Measurements from ENCODE around the gene BPHL. TPM values are rescaled to one million over a fixed set of nuclear protein-coding genes. Genes with fewer than 3 reads are reported as not detected.

BPHL gene
- total RNA-seq, 1 experiment from 2014 or later = 48.7 TPM

GRCh38 chr6:3090013-3090412, 28.5 kb upstream of the BPHL start:
- H4K91ac ChIP-seq (ENCODE audit: insufficient read length, low read depth, low read length) = no peak overlapping the region
- Mint-ChIP-seq H3K9me3 (peaks cover 66 to 67% of the 10 kb centered on the region in 2 experiments), H3K36me3 (ENCODE audit: insufficient read depth in 1 of 3, low read depth in 3 of 3) (peaks cover 68 to 69% (median 68%) of the 10 kb centered on the region in 3 experiments), H3K27ac (no peak overlapping the region), H3K4me1 (no peaks in the 10 kb centered on the region), H3K4me3 (no peak overlapping the region), H3K27me3 (ENCODE audit: low read depth) (peaks cover 6% of the 10 kb centered on the region)
- no peaks in the 10 kb centered on the region for H3K23me2 ChIP-seq (ENCODE audit: insufficient read length, low read depth, low read length, poor library complexity, severe bottlenecking)
- H3K4me1 ChIP-seq (ENCODE audit: insufficient read depth, low read length) = no peaks in the 10 kb centered on the region
- H3K18ac ChIP-seq (ENCODE audit: insufficient read length, low read depth, low read length) = no peak overlapping the region
- H2AK5ac ChIP-seq (ENCODE audit: insufficient read length, low read length) = no peak overlapping the region
- no peak overlapping the region for H2AFZ ChIP-seq (ENCODE audit: low read length)
- no peak overlapping the region for H3K14ac ChIP-seq (ENCODE audit: insufficient read depth, low read length)
- H3K4ac ChIP-seq (ENCODE audit: low read depth, low read length) = no peak overlapping the region
- no peak for TF ChIP-seq CTCF (conservative IDR thresholded peaks at IDR 0.05)
- H2BK5ac ChIP-seq (ENCODE audit: insufficient read length, low read length) = no peak overlapping the region
- H3K4me2 ChIP-seq (ENCODE audit: insufficient read depth, insufficient read length, low read length) = no peak overlapping the region
- no peak overlapping the region for H3K9ac ChIP-seq (ENCODE audit: extremely low read depth, insufficient read length, low read length)
- no peak overlapping the region for H2BK120ac ChIP-seq (ENCODE audit: low read depth, low read length, poor library complexity, severe bottlenecking)
- no peak overlapping the region for H2BK12ac ChIP-seq (ENCODE audit: insufficient read length, low read depth, low read length)
- no peak overlapping the region for H4K5ac ChIP-seq (ENCODE audit: insufficient read length, low read depth, low read length)
- no peak overlapping the region for H3K27ac ChIP-seq (ENCODE audit: insufficient read length, low read depth, low read length)
- H4K8ac ChIP-seq (replicated peaks; ENCODE audit: insufficient read length, low read depth, low read length) = no peak overlapping the region
- H3K79me2 ChIP-seq (ENCODE audit: insufficient read depth, low read length) = no peaks in the 10 kb centered on the region
- no peak overlapping the region for H3K23ac ChIP-seq (ENCODE audit: insufficient read length, low read depth, low read length)
- no peaks in the 10 kb centered on the region for H3K79me1 ChIP-seq (ENCODE audit: insufficient read depth, low read depth, low read length, poor library complexity, severe bottlenecking)
- DNase-seq = no peak
- H4K20me1 ChIP-seq (ENCODE audit: control insufficient read depth, insufficient read depth, insufficient read length) = no peaks in the 10 kb centered on the region
- H3K9me3 ChIP-seq (ENCODE audit: control insufficient read depth, low read depth, low read length) = peaks cover 62% of the 10 kb centered on the region
- no peak overlapping the region for H2BK15ac ChIP-seq (ENCODE audit: low read depth, low read length)
- H2BK20ac ChIP-seq (ENCODE audit: low read depth, low read length, poor library complexity, severe bottlenecking) = no peak overlapping the region
- H3K56ac ChIP-seq (ENCODE audit: insufficient read length, low read depth, low read length) = no peak overlapping the region
- no CpG with 5 or more reads among the region's 4 CpGs for WGBS (ENCODE audit: extremely low coverage, insufficient read length, low lambda C conversion rate)
- no peaks in the 10 kb centered on the region for H3K27me3 ChIP-seq (ENCODE audit: insufficient read depth, low read length)
- no peak overlapping the region for H3T11ph ChIP-seq (ENCODE audit: low read length)

Data from H9 (cell line).